ENCODE measurements around the gene ABHD14A.

DNA sequence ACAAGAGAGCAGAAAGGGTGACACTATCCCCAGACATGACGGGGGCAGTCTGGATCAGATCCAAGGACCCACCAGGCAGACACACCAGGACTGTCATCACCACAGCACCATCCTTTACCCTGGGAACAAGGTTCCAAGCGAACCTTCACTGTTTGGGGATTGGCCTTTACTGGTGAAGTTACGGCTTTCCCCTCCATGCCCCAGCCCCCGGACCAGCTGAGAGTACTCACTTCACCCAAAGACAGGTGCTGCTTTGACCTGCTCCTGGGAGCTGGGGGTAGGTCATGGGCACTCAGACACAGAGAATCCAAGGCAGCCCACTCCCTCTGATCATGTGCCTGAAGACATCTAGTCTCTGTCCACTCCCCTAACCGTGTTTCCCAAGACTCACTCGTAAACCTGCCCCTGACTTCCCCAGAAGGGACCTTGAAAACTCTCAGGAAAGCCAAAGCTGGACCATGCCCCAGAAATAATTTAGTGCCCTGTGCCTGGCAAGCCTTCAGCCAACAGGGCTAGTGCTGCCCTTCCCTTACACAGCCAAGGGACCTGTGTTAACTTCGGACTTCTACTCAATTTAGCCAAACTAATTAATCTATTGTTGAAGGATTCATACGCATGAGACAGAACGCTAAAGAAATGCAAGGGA lies 36.0 kb upstream of the ABHD14A start:
- no peak for TF ChIP-seq CTCF (IDR thresholded peaks at IDR 0.05; ENCODE audit: insufficient read depth, low read depth, low read length)
- TF ChIP-seq EZH2 (IDR thresholded peaks at IDR 0.05; ENCODE audit: insufficient read depth, low read length): no peak

Measured in astrocyte (in vitro differentiated cells and primary cell).